GM12875 (cell line): ENCODE data around the gene RGS2.

ENCODE experiments used
- H3K4me3 ChIP-seq: one replicate; pipeline ENCODE4 v1.5.1; 2011; ENCODE audit warnings: low read depth, low read length, control low read depth
- CTCF ChIP-seq: IDR thresholded peaks from 2 replicates; pipeline ENCODE4 v1.5.1; 2011; ENCODE audit warnings: low read depth, mild to moderate bottlenecking, control low read depth, inconsistent platforms, low read length, moderate library complexity, borderline replicate concordance; ENCODE audit not compliant: insufficient read depth

The RGS2 gene

GRCh38 chr1:192846950-192847349, 38.1 kb downstream of the RGS2 start:
- no peak for TF ChIP-seq CTCF
- H3K4me3 ChIP-seq, result no peak overlapping the region

GRCh38 chr1:192849011-192849410, 40.2 kb downstream of the RGS2 start:
- no peak for TF ChIP-seq CTCF
- no peak overlapping the region for H3K4me3 ChIP-seq

- H3K4me3 ChIP-seq, result no peak overlapping the region
- no peak for TF ChIP-seq CTCF
These were observed 40.6 kb downstream of the RGS2 start for GRCh38 chr1:192849442-192849841.

GRCh38 chr1:192852001-192852947, 43.4 kb downstream of the RGS2 start:
- no peak overlapping the region for H3K4me3 ChIP-seq
- no peak for TF ChIP-seq CTCF

DNA sequence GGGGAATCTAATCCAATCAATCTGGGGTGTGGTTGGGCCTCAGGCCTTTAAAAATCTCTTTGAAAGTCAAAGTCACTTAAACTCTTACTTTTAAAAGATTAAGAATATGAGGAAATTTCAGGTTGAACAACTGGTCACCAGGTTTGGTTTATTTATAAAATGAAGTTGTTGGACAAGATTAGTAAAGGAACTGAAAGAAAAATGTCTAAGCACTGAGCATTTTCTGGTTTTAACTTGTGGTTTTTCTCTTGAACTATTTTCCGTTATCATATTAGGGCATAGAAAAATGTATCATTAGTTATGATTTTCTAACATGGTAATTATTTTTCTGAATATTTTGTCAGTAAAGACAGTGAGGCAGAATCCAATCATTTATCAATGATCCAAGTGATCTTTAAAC, 49.6 kb downstream of the RGS2 start:
- TF ChIP-seq CTCF, result no peak
- H3K4me3 ChIP-seq, result no peak overlapping the region

DNA sequence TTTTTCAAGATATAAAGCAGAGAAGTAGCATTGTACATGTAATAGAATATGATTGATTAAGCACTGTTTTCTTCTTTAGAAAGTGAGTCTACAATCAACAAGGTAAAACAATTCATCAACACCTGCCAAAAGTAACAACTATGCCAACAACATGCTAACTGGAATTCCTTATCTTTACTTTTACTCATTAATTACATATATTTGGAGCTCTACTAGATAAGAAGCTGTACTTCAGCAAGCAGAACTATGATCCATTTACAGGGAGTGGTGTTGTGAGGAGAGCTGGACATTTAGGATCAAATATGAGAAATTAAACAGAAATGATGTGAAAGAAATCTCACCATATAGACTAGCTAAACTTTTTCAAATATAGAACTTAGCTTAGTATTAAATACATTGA, 51.0 kb downstream of the RGS2 start:
- no peak overlapping the region for H3K4me3 ChIP-seq
- TF ChIP-seq CTCF, result no peak
